GM12865 (cell line): ENCODE data around the gene PAPPA.

Experiments
- DNase-seq: peaks from one replicate; pipeline ENCODE4 v3.0.0; 2010; ENCODE audit warnings: low read depth
- H3K4me3 ChIP-seq: 2 replicates; pipeline ENCODE4 v1.5.1; 2011; ENCODE audit warnings: mild to moderate bottlenecking, low read depth, low read length, control low read depth
- TF ChIP-seq, protein P1 (sequence below): IDR thresholded peaks from 2 replicates; pipeline ENCODE4 v1.5.1; 2011; ENCODE audit warnings: low read length, control low read depth, low read depth, inconsistent platforms; ENCODE audit not compliant: insufficient read depth; ENCODE audit errors: missing control alignments

The PAPPA gene

DNA sequence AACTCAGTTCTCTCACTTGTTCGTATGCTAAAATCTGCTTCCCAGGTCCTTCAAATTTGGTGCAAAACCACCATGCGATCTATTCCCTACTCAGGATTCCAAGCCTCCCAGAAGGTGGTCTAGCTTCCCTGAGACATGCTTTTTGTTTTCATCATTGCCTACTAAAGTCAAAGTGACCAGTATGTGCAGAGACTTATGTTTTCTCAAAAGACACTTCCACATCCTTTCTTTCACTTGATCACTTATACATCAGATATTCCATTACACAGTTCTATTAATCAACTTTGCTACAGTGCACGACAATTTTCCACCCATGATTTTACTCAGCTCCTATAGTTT lies 242.1 kb downstream of the PAPPA start:
- no peak for DNase-seq
- TF ChIP-seq, protein P1, sequence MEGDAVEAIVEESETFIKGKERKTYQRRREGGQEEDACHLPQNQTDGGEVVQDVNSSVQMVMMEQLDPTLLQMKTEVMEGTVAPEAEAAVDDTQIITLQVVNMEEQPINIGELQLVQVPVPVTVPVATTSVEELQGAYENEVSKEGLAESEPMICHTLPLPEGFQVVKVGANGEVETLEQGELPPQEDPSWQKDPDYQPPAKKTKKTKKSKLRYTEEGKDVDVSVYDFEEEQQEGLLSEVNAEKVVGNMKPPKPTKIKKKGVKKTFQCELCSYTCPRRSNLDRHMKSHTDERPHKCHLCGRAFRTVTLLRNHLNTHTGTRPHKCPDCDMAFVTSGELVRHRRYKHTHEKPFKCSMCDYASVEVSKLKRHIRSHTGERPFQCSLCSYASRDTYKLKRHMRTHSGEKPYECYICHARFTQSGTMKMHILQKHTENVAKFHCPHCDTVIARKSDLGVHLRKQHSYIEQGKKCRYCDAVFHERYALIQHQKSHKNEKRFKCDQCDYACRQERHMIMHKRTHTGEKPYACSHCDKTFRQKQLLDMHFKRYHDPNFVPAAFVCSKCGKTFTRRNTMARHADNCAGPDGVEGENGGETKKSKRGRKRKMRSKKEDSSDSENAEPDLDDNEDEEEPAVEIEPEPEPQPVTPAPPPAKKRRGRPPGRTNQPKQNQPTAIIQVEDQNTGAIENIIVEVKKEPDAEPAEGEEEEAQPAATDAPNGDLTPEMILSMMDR = no peak
- no peak overlapping the region for H3K4me3 ChIP-seq

DNA sequence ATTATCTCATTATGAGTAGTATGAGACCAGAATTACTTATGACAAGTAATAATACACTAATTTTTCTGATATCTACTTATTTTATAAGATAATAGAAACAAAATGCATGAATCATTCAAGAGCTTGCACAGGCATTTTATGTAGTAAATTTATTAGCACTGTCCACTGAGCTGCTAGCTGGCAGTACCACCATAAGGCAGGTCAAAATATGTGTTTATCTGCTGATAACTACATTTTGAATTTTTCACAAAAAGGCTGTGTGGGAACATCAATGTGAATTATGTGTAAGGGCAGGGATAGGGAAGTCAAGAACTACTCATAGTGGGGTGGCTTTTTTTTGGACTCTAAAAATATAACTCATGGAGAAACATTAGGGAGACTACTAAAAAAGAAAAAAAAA lies 249.6 kb downstream of the PAPPA start:
- no peak for DNase-seq
- no peak overlapping the region for H3K4me3 ChIP-seq
- TF ChIP-seq, protein P1 = no peak

DNA sequence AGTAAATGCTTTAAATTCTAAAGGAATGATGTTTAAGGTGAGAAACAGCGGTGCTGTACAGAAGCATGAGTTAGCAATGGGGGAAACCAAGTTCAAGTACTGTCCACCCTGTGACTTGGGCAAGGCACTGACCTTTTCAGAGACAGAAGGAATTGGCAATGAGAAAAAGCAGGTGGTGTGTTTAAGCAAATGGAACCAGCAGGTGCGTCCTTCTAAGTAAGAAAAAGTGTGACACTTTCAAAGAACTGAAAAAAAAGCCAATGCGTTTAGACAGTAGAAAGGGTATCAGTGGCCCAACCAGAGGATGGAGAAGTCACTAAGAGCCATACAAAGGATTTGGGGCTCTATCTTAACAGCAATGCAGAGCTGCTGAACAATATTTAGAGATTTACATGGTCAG lies 250.6 kb downstream of the PAPPA start:
- TF ChIP-seq, protein P1 = no peak
- no peak overlapping the region for H3K4me3 ChIP-seq
- DNase-seq = no peak

DNA sequence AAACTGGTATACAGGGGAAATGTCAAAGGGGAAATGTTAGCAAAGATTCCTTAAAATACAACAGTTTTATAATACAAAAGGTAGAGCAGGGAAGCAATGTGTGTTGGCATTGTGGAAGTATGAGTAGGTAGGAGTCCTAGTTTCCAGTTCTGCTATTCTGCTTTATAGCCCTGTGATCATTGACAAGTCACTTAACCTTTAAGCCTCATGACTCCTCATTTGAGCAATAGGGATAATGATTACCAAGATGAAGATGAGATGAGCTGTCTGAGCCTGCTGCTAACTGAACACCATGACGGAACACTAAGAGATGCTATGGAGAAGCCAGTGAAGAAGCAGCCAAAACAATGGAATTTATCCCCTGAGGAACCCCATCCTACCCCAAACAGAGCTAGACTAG lies 251.7 kb downstream of the PAPPA start:
- TF ChIP-seq, protein P1 = no peak
- H3K4me3 ChIP-seq = no peak overlapping the region
- no peak for DNase-seq

- TF ChIP-seq, protein P1 = no peak
Measured at GRCh38 chr9:116406469-116406868, 252.9 kb downstream of the PAPPA start.

GRCh38 chr9:116409129-116409528 lies 255.5 kb downstream of the PAPPA start:
- no peak overlapping the region for H3K4me3 ChIP-seq
- no peak for DNase-seq
- TF ChIP-seq, protein P1 = no peak

More at GRCh38 chr9:116406469-116406868, 252.9 kb downstream of the PAPPA start:
- no peak for DNase-seq
- no peak overlapping the region for H3K4me3 ChIP-seq

GRCh38 chr9:116409638-116410037 lies 256.0 kb downstream of the PAPPA start:
- TF ChIP-seq, protein P1 = no peak
- H3K4me3 ChIP-seq = no peak overlapping the region
- peak; percentile 13 for DNase-seq
